Stimulated activated CD8-positive, alpha-beta memory T cell treated with anti-CD3 and anti-CD28 coated beads, Interleukin-4, amount 100 ng/mL, for 1 hour (primary cell): ENCODE data around the gene COL6A3.

ENCODE experiments used
- DNase-seq, 2 donors: peaks; one replicate each; pipeline ENCODE4 v3.0.0-alpha.2; 2020; ENCODE audit warnings: low read depth in 2 of 2, low spot score in 1 of 2

Gene COL6A3

GRCh38 chr2:237298151-237299118 lies 115.5 kb downstream of the COL6A3 start:
- DNase-seq: no peak

DNA sequence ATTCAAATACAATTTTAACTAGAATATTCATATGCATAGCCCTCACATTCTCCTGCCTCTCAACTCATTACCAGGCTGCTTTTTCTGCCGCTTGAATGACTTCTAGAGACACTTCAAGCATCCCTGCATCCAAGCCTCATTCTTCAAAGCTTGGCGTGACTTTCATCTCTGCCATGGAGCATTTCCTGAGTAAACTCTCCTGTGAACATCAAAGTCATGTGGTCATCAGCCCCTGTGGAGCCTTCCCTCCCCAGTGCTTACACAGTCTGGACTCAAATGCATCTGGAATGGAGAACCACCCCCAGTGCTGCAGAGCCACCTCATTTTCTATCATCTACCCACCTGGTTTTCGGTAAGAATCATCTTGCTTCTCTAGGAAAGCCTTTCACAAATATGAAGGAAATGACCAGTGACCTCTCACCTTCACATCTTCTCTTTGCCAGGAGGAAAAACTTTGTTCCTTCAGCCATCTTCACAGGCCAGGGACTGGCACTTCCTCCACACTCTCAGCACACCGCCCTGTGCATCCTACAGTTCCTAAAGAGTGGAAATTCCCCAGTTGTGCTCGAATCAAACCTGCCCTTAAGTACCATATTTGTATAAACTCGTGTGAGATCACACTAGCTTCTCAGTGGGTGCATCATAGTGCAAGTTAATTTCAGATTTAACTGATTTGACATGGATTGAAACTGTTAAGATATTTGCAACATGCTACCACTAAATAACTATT lies 116.4 kb downstream of the COL6A3 start:
- DNase-seq: no peak

GRCh38 chr2:237296756-237297155 lies 117.2 kb downstream of the COL6A3 start:
- DNase-seq: no peak

GRCh38 chr2:237295889-237296480 lies 118.0 kb downstream of the COL6A3 start:
- no peak for DNase-seq

- DNase-seq: no peak
These were observed 119.5 kb downstream of the COL6A3 start for GRCh38 chr2:237294460-237294859.

- no peak for DNase-seq
These were observed 120.0 kb downstream of the COL6A3 start for GRCh38 chr2:237293978-237294377.

GRCh38 chr2:237291138-237291792 lies 122.7 kb downstream of the COL6A3 start:
- no peak for DNase-seq

DNA sequence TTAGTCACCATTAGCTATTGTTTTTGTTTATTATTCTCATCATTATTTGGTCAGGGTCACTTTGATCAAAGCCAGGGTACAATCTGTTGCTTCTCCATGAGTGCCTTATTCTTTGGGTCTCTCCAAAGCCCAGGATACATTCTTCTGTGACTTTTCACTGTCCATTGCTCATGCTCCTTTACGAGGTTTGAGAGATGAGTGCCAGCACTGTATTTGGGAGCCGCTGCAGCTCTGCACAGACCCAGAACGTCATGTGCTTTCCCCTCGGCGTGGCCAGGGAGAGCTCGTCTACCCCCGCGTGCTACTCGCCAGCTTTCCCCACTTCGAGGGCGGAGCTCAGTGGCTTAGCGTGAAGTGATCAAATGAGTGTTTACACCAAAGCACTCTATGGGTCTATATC lies 123.7 kb downstream of the COL6A3 start:
- no peak for DNase-seq

- no peak for DNase-seq
These were observed 124.8 kb downstream of the COL6A3 start for GRCh38 chr2:237289139-237289538.

GRCh38 chr2:237287872-237288271 lies 126.1 kb downstream of the COL6A3 start:
- DNase-seq: no peak

GRCh38 chr2:237283131-237283928 lies 130.6 kb downstream of the COL6A3 start:
- no peak for DNase-seq

- no peak for DNase-seq
These were observed 131.3 kb downstream of the COL6A3 start for GRCh38 chr2:237282568-237283128.

GRCh38 chr2:237281836-237282306 lies 132.1 kb downstream of the COL6A3 start:
- no peak for DNase-seq

GRCh38 chr2:237280939-237281338 lies 133.0 kb downstream of the COL6A3 start:
- DNase-seq: no peak

DNA sequence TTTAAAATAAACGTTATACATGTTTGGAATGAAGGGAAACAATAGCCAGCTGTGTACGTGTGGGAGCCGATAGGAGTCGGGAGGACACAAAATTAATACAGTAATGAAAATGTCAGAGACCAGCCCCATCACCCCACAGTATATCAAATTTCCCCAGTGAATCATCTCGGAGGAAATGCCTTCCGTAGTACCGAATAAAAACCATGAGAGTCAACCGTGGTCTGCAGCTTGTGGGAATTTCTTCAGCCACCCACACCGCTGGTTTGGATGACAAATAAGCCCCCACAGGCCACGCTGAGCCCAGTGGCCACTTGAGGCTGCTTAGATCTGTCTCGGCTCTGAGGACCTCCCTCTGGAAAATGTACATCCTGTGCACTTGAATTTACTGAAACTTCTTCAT lies 133.7 kb downstream of the COL6A3 start:
- no peak for DNase-seq

GRCh38 chr2:237279012-237279768 lies 134.8 kb downstream of the COL6A3 start:
- DNase-seq: no peak

- no peak for DNase-seq
These were observed 135.4 kb downstream of the COL6A3 start for GRCh38 chr2:237278568-237278967.

GRCh38 chr2:237276716-237277490 lies 137.1 kb downstream of the COL6A3 start:
- DNase-seq: no peak
